KOPT-K1 (cell line): ENCODE measurements around the gene PRAME.
"Not testable (repeated sequence)": the region's sequence is repeated elsewhere in the genome, so short reads cannot be mapped to it uniquely, and the experiment has no call there.

ENCODE experiments used
- H3K27ac ChIP-seq: fragments of 200-600 bp; sonication (generic); 2 replicates; pipeline ENCODE4 v1.5.1; 2016; ENCODE audit warnings: antibody characterized with exemption, mild to moderate bottlenecking, low read depth, low read length; ENCODE audit not compliant: poor library complexity, severe bottlenecking
- H3K36me3 ChIP-seq: fragments of 200-600 bp; sonication (generic); 2 replicates; pipeline ENCODE4 v1.5.1; 2017; ENCODE audit warnings: antibody characterized with exemption, mild to moderate bottlenecking, low read length, moderate library complexity; ENCODE audit not compliant: insufficient read depth
- H3K9me3 ChIP-seq: fragments of 200-600 bp; sonication (generic); 2 replicates; pipeline ENCODE4 v1.5.1; 2017; ENCODE audit warnings: antibody characterized with exemption, low read length, mild to moderate bottlenecking; ENCODE audit not compliant: insufficient read depth, poor library complexity, severe bottlenecking

Gene PRAME

GRCh38 chr22:22547692-22548300, 11.3 kb downstream of the PRAME start:
- Histone ChIP-seq H3K36me3 (no peaks in the 10 kb centered on the region), H3K27ac (no peak overlapping the region)

DNA sequence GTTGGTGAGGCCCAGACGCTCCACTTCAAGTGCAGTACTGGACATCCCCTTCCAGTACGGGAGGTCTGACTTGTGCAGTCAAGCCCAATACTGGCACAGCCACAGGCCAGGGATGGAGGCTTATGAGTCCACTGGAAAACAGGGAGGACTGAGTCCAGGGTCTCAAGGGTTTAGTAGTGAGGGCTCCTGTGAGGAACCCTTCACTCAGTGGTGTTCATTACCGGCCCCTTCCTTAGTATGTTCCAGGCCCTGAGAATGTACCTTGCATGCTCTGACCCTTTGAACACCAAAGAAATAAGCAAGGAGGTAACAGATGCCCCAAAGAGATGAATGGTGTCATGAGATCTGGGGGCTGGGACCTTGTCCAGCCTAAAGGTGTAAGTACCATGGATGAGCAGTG, 11.8 kb downstream of the PRAME start:
- Histone ChIP-seq H3K9me3 (no peaks in the 10 kb centered on the region), H3K36me3 (no peaks in the 10 kb centered on the region), H3K27ac (no peak overlapping the region)

More at GRCh38 chr22:22547692-22548300, 11.3 kb downstream of the PRAME start:
- H3K9me3 ChIP-seq = no peaks in the 10 kb centered on the region

- H3K36me3 ChIP-seq = no peaks in the 10 kb centered on the region
- no peak overlapping the region for H3K27ac ChIP-seq
- H3K9me3 ChIP-seq = no peaks in the 10 kb centered on the region
Measured at GRCh38 chr22:22546490-22546889, 12.6 kb downstream of the PRAME start.

GRCh38 chr22:22545084-22545483, 14.0 kb downstream of the PRAME start:
- H3K9me3 ChIP-seq = no peaks in the 10 kb centered on the region
- H3K36me3 ChIP-seq = no peaks in the 10 kb centered on the region
- no peak overlapping the region for H3K27ac ChIP-seq

- Histone ChIP-seq H3K27ac (no peak overlapping the region), H3K9me3 (no peaks in the 10 kb centered on the region), H3K36me3 (no peaks in the 10 kb centered on the region)
Measured at GRCh38 chr22:22538226-22538989, 20.7 kb downstream of the PRAME start.

DNA sequence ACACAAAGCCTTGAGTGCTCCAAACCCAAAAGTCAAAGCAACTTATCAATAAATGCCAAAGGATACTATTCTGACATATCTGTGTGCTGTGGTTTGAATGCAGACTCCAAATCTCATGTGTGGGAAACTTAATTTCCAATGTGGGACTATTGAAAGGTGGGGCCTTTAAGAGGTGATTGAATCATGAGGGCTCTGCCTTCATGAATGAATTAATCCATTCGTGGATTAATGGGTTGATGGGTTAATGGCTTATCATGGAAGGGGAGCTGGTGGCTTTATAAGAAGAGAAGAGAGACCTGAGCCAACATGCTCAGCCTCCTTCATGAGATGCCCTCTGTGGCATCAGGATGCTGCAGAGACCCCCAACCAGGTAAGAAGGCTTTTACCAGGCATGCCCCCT, 22.1 kb downstream of the PRAME start:
- H3K27ac ChIP-seq = no peak overlapping the region
- no peaks in the 10 kb centered on the region for H3K9me3 ChIP-seq
- H3K36me3 ChIP-seq = no peaks in the 10 kb centered on the region

GRCh38 chr22:22536515-22536914, 22.6 kb downstream of the PRAME start:
- Histone ChIP-seq H3K27ac (no peak overlapping the region), H3K36me3 (no peaks in the 10 kb centered on the region), H3K9me3 (no peaks in the 10 kb centered on the region)

DNA sequence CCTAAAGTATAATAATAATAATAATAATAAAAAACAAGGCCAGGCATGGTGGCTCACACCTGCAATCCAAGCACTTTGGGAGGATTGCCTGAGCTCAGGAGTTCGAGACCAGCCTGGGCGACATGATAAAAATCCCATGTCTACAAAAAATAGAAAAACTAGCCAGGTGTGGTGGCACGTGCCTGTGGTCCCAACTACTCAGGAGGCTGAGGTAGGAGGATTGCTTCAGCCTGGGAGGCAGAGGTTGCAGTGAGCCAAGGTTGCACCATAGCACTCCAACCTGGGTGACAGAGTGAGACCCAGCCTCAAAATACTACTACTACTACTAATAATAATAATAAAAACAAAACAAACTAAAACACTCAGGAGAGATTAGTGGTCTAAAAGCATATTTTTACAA, 23.4 kb downstream of the PRAME start:
- no peaks in the 10 kb centered on the region for H3K9me3 ChIP-seq

DNA sequence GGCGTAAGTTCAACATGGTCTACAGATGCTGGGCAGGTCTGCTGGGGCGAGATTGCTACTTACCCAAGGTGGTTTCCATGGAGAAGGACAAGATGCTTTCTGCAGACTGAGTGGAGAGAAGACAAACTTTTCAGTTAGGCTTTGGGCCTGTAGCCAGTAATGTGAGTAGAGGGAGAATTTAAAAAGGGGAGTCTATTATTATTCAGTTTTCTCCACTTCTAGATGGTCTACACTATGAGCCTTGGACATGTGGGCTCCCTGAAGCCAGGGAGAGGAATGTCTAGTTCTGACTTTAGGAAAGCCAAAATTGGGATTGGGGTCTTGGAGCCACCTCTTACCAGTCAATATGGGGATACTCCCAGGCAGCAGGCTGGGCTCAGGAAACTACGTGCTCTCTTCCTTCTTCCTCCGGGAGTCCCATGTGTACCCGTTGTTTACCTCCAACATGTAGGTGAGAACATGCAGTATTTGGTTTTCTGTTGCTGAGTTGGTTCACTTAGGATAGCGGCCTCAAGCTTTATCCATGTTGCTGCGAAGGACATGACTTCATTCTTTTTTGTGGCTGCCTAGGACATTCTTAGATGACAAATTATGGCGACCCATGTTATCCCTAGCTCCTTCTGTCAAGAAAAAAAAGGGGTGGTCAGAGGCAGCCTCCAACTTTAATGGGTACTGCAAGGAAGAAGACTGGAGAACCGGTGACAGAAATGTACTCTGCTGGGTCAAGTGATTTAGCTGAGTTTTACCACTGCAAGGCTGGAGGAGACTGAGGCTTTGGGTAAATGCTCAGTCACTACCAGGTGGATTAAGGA, 24.3 kb downstream of the PRAME start:
- no peaks in the 10 kb centered on the region for H3K9me3 ChIP-seq
- no peaks in the 10 kb centered on the region for H3K36me3 ChIP-seq
- no peak overlapping the region for H3K27ac ChIP-seq

More for the DNA sequence above, 23.4 kb downstream of the PRAME start:
- no peaks in the 10 kb centered on the region for H3K36me3 ChIP-seq
- no peak overlapping the region for H3K27ac ChIP-seq

- H3K27ac ChIP-seq = no peak overlapping the region
- H3K36me3 ChIP-seq = no peaks in the 10 kb centered on the region
- no peaks in the 10 kb centered on the region for H3K9me3 ChIP-seq
Measured at GRCh38 chr22:22533863-22534262, 25.2 kb downstream of the PRAME start.

- Histone ChIP-seq H3K36me3 (no peaks in the 10 kb centered on the region), H3K27ac (no peak overlapping the region), H3K9me3 (no peaks in the 10 kb centered on the region)
Measured at GRCh38 chr22:22533417-22533816, 25.6 kb downstream of the PRAME start.

DNA sequence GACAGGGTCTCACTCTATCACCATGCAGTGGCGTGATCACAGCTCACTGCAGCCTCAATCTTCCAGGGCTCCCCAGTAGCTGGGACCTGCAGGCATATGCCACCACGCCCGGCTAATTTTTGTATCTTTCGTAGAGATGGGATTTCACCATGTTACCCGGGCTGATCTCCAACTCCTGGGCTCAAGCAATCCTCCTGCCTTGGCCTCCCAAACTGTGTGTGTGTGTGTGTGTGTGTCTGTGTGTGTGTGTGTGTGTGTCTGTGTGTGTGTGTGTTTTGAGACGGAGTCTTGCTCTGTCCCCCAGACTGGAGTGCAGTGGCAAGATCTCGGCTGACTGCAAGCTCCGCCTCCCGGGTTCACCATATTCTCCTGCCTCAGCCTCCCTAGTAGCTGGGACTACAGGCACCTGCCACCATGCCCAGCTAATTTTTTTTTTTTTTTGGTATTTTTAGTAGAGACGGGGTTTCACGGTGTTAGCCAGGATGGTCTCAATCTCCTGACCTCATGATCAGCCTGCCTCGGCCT, 26.5 kb downstream of the PRAME start:
- not testable (repeated sequence) for H3K27ac ChIP-seq, H3K9me3 ChIP-seq, H3K36me3 ChIP-seq

- Histone ChIP-seq H3K27ac (no peak overlapping the region), H3K9me3 (no peaks in the 10 kb centered on the region), H3K36me3 (no peaks in the 10 kb centered on the region)
Measured at GRCh38 chr22:22531770-22532546, 27.1 kb downstream of the PRAME start.

GRCh38 chr22:22528780-22529179, 30.3 kb downstream of the PRAME start:
- H3K9me3 ChIP-seq = no peaks in the 10 kb centered on the region
- H3K27ac ChIP-seq = no peak overlapping the region
- H3K36me3 ChIP-seq = no peaks in the 10 kb centered on the region
